Esophagus squamous epithelium (tissue), 5 donors: Measurements from ENCODE around the gene TK2. TPM values are rescaled to one million over a fixed set of nuclear protein-coding genes. Genes with fewer than 3 reads are reported as not detected.

Experiments
- DNase-seq: peaks from one replicate; lab custom pipeline; 2025; lab: John Stamatoyannopoulos, UW
- H3K27ac ChIP-seq, 4 donors: fragments of 200-600 bp; sonication (generic); one replicate each; pipeline ENCODE4 v1.5.1; 2016 to 2019; ENCODE audit warnings: mild to moderate bottlenecking in 1 of 4
- H3K27me3 ChIP-seq, 4 donors: fragments of 200-600 bp; sonication (generic); 1 replicate in 3 of 4; 2 replicates in 1 of 4; pipeline versions ENCODE4 v1.5.1 to v1.6.0; 2017 to 2021; ENCODE audit warnings: antibody characterized with exemption in 1 of 4
- H3K36me3 ChIP-seq, 3 donors: fragments of 200-600 bp; sonication (generic); one replicate each; pipeline ENCODE4 v1.5.1; 2016 to 2019
- H3K4me1 ChIP-seq, 3 donors: fragments of 200-600 bp; sonication (generic); one replicate each; pipeline ENCODE4 v1.5.1; 2017 to 2019
- H3K4me3 ChIP-seq, 4 donors: fragments of 200-600 bp; sonication (generic); 1 replicate in 3 of 4; 2 replicates in 1 of 4; pipeline ENCODE4 v1.5.1; 2016 to 2019; ENCODE audit warnings: mild to moderate bottlenecking in 2 of 4, moderate library complexity in 1 of 4
- H3K9me3 ChIP-seq, 3 donors: fragments of 200-600 bp; sonication (generic); one replicate each; pipeline ENCODE4 v1.5.1; 2016 to 2019
- CTCF ChIP-seq, 6 experiments: fragments of 450-650 bp in 4 of 6; fragments of 200-600 bp in 2 of 6; sonication (generic) in 2 of 6; IDR thresholded peaks; one replicate each; pipeline ENCODE4 v1.5.1; 2016 to 2019; ENCODE audit warnings: antibody characterized with exemption in 6 of 6, mild to moderate bottlenecking in 4 of 6, moderate library complexity in 4 of 6
- POLR2A ChIP-seq, 4 donors: fragments of 450-650 bp; IDR thresholded peaks; one replicate each; pipeline ENCODE4 v1.6.1; 2017; ENCODE audit warnings: antibody characterized with exemption in 4 of 4, mild to moderate bottlenecking in 4 of 4, moderate library complexity in 3 of 4
- WGBS, 2 donors: methylation state at CpG; one replicate each; pipeline ENCODE4 v1.1.5; 2018; 5-methylcytosine and 5-hydroxymethylcytosine counted together
- intact Hi-C: fragments of 100-400 bp; cut with DNase I; formaldehyde crosslinking; loops from one replicate; pipeline ENCODE4 v1.15.0; 2022
- total RNA-seq, 4 donors: library from RNA; depleted of rRNA; stranded (reverse); fragments of >200 nt; gene quantifications; one replicate each; pipeline ENCODE4 v1.1.0, GENCODE V29; 2016
- donor health status: DM: yes; HTN: yes; CAD: no.

The TK2 gene
- total RNA-seq, 4 donors from 2014 or later = 5.6 to 22.5 (median 13.5) TPM

- intact Hi-C loops = no loop called here
- Histone ChIP-seq H3K4me1 (peaks cover 0 to 6% (median 0%) of the 10 kb centered on the region in 3 donors), H3K36me3 (peaks cover 0 to 65% (median 3%) of the 10 kb centered on the region in 3 donors), H3K9me3 (no peaks in the 10 kb centered on the region), H3K27ac (no peak overlapping the region), H3K4me3 (no peak overlapping the region), H3K27me3 (no peaks in the 10 kb centered on the region)
- TF ChIP-seq POLR2A (IDR thresholded peaks at IDR 0.05) (no peak), CTCF (IDR thresholded peaks at IDR 0.05) (no peak)
- DNase-seq = no peak
- 85 to 87% methylated on average over 3 of the region's 3 CpGs for WGBS, 2 donors
Observed at GRCh38 chr16:66561381-66562080, 11.6 kb upstream of the TK2 start.

DNA sequence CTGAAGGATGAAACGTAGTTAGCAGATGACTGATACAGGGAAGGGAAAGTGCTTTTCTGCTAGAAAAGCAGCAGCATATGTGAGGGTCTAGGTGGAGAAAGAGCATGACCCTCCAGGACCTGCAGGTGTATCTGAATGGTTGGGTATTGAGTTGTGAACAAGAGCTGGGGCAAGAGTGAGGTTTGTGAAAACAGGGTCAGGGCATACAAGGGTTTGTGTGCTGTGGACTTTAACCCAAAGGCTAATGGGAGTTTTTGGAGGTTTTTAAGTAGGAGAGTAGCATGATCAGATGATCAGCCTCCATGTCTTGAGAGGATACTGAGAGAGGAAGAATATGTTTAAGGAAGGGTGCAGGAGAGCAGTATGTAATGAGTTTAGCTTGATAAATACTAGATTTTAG, 10.2 kb upstream of the TK2 start:
- Histone ChIP-seq H3K4me1 (peaks cover 0 to 12% (median 0%) of the 10 kb centered on the region in 3 donors), H3K9me3 (no peaks in the 10 kb centered on the region), H3K27ac (no peak overlapping the region), H3K4me3 (no peak overlapping the region), H3K36me3 (peaks cover 0 to 51% (median 0%) of the 10 kb centered on the region in 3 donors), H3K27me3 (no peaks in the 10 kb centered on the region)
- intact Hi-C loops = no loop called here
- TF ChIP-seq CTCF (IDR thresholded peaks at IDR 0.05) (no peak), POLR2A (IDR thresholded peaks at IDR 0.05) (no peak)
- 85 to 89% methylated on average over 1 of the region's 1 CpG for WGBS, 2 donors
- no peak for DNase-seq

DNA sequence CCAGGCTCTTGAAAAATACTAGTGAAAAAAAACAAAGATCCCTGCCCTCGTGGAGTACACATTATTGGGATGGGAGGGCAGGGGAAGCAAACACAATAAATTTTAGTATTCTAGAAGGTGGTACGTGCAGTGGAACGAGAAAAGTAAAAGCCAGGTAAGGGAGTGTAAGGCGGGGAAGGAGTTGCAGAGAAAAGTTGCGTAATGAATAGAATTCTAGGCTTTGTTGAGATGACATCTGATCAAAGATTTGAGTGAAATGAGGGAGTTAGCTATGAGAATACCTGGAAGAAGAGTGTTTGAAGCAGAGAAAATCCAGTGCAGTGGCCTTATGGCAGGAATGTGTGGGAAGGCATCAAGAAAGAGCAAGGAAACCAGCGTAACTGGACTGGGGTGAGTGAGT, 4.6 kb upstream of the TK2 start:
- Histone ChIP-seq H3K36me3 (peaks cover 0 to 9% (median 0%) of the 10 kb centered on the region in 3 donors), H3K4me1 (peaks cover 22 to 64% (median 27%) of the 10 kb centered on the region in 3 donors), H3K9me3 (no peaks in the 10 kb centered on the region), H3K27ac (peak overlapping the region in 1 of 4 donors; percentile 1), H3K27me3 (no peaks in the 10 kb centered on the region), H3K4me3 (peak overlapping the region in 1 of 4 donors; percentile 59)
- intact Hi-C loops = no loop called here
- no peak for DNase-seq
- whole genome bisulfite sequencing, 2 donors = 87% methylated on average over 6 of the region's 6 CpGs
- TF ChIP-seq POLR2A (IDR thresholded peaks at IDR 0.05) (no peak), CTCF (IDR thresholded peaks at IDR 0.05) (no peak)

DNA sequence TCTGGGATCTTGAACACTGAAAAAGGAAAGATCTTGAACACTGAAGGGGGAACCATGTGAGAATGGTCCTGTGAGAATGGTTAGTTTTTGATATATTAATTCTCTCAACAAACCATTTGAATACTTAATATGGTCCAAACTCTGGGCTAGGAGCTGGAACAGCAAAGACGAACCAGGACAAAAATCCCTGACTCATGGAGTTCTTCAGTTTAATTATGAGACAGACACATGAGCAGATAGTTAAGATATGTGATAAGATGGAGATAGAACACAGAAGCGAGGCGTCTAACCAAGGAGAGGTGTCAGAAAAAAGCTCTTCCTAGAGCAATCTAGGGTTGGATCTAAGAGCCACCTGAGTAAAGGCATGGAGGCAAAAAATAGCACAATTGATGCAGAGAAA, 4.1 kb upstream of the TK2 start:
- 84 to 96% methylated on average over 3 of the region's 3 CpGs for WGBS, 2 donors
- Histone ChIP-seq H3K4me3 (peak overlapping the region in 3 of 4 donors; percentile 59 to 79 (median 65)), H3K9me3 (no peaks in the 10 kb centered on the region), H3K27me3 (no peaks in the 10 kb centered on the region), H3K27ac (peak overlapping the region in 2 of 4 donors; percentile 95 to 97), H3K4me1 (peaks cover 23 to 68% (median 27%) of the 10 kb centered on the region in 3 donors), H3K36me3 (peaks cover 0 to 5% (median 0%) of the 10 kb centered on the region in 3 donors)
- no peak for DNase-seq
- intact Hi-C loops = no loop called here
- TF ChIP-seq CTCF (IDR thresholded peaks at IDR 0.05) (no peak), POLR2A (IDR thresholded peaks at IDR 0.05) (no peak)

GRCh38 chr16:66553223-66553622, 3.3 kb upstream of the TK2 start:
- H3K27me3 ChIP-seq = no peaks in the 10 kb centered on the region
- no peaks in the 10 kb centered on the region for H3K36me3 ChIP-seq
- peaks cover 27 to 76% (median 30%) of the 10 kb centered on the region in 3 donors for H3K4me1 ChIP-seq
- peak overlapping the region; percentile 36 to 79 (median 62) for H3K4me3 ChIP-seq
- intact Hi-C loops = no loop called here
- WGBS, 2 donors = 43 to 46% methylated on average over 8 of the region's 8 CpGs
- peak overlapping the region in 3 of 4 donors; percentile 83 to 97 (median 95) for H3K27ac ChIP-seq
- TF ChIP-seq POLR2A (IDR thresholded peaks at IDR 0.05) = no peak
- TF ChIP-seq CTCF (IDR thresholded peaks at IDR 0.05) = no peak
- no peaks in the 10 kb centered on the region for H3K9me3 ChIP-seq
- DNase-seq = no peak
